OCI-LY7 (cell line): ENCODE results near the gene FBLN5. TPM values are rescaled to one million over a fixed set of nuclear protein-coding genes. Genes with fewer than 3 reads are reported as not detected.

Source experiments
- BruUV-seq: library from RNA; stranded (reverse); fragments of 400-500 nt; replicated peaks from 2 replicates; lab custom pipeline; 2021; lab: Mats Ljungman, UMichigan
- CTCF ChIA-PET: fragments of 300-600 bp; sonication (Branson Sonifier 250); formaldehyde crosslinking; loops from one replicate; lab custom pipeline; 2022; ENCODE audit warnings: antibody characterized with exemption; ENCODE audit not compliant: unreplicated experiment; lab: Charles Lee
- POLR2A ChIA-PET: fragments of 300-600 bp; sonication (Branson Sonifier 250); formaldehyde crosslinking; loops from one replicate; lab custom pipeline; 2022; ENCODE audit warnings: antibody characterized with exemption; lab: Charles Lee
- DNase-seq: peaks from one replicate; pipeline ENCODE4 v3.0.0-alpha.2; 2015; ENCODE audit warnings: low spot score
- H2AFZ ChIP-seq: fragments of 200-600 bp; sonication (generic), shearing (Covaris generic); 2 replicates; pipeline ENCODE4 v1.6.1; 2014; ENCODE audit warnings: mild to moderate bottlenecking, antibody characterized with exemption, low read length, moderate library complexity
- H3K27ac ChIP-seq: fragments of 200-600 bp; sonication (generic); 2 replicates; pipeline ENCODE4 v1.5.1; 2014; ENCODE audit warnings: mixed run types, low read depth, mild to moderate bottlenecking, moderate library complexity, low read length, inconsistent platforms; ENCODE audit not compliant: poor library complexity, severe bottlenecking
- H3K36me3 ChIP-seq: fragments of 200-600 bp; sonication (generic); 2 replicates; pipeline ENCODE4 v1.6.1; 2014; ENCODE audit warnings: mild to moderate bottlenecking, antibody characterized with exemption, low read length, moderate library complexity, mixed read lengths; ENCODE audit not compliant: insufficient read depth
- H3K4me1 ChIP-seq: fragments of 200-600 bp; sonication (generic); 2 replicates; pipeline ENCODE4 v1.5.1; 2014; ENCODE audit warnings: mild to moderate bottlenecking, low read length; ENCODE audit not compliant: insufficient read depth, poor library complexity, severe bottlenecking
- H3K4me2 ChIP-seq: fragments of 200-600 bp; sonication (generic); 2 replicates; pipeline ENCODE4 v1.6.1; 2014; ENCODE audit warnings: mild to moderate bottlenecking, low read length
- H3K4me3 ChIP-seq: fragments of 200-600 bp; sonication (generic); 2 replicates; pipeline ENCODE4 v1.5.1; 2014; ENCODE audit warnings: mild to moderate bottlenecking, low read depth, low read length; ENCODE audit not compliant: poor library complexity, severe bottlenecking
- H3K79me2 ChIP-seq: fragments of 200-600 bp; sonication (generic); 2 replicates; pipeline ENCODE4 v1.6.1; 2016; ENCODE audit warnings: low read depth, mild to moderate bottlenecking, low read length, moderate library complexity, mixed read lengths; ENCODE audit not compliant: insufficient read depth
- H3K9me2 ChIP-seq: fragments of 200-600 bp; sonication (generic); 2 replicates; pipeline ENCODE4 v1.6.1; 2016; ENCODE audit warnings: mild to moderate bottlenecking, low read length, mixed read lengths; ENCODE audit not compliant: insufficient read depth
- H3K9me3 ChIP-seq: fragments of 200-600 bp; sonication (generic); 2 replicates; pipeline ENCODE4 v1.6.1; 2014; ENCODE audit warnings: mild to moderate bottlenecking, mixed run types, low read length, mixed read lengths
- H4K20me1 ChIP-seq: fragments of 200-600 bp; sonication (generic); 2 replicates; pipeline ENCODE4 v1.6.1; 2014; ENCODE audit warnings: mild to moderate bottlenecking, antibody characterized with exemption, low read length, moderate library complexity, mixed read lengths; ENCODE audit not compliant: insufficient read depth
- CTCF ChIP-seq: fragments of 200-600 bp; sonication (generic); conservative IDR thresholded peaks from 2 replicates; pipeline ENCODE4 v1.5.1; 2014; ENCODE audit warnings: mild to moderate bottlenecking, antibody characterized with exemption, low read length, moderate library complexity, mixed read lengths
- EZH2phosphoT487 ChIP-seq: fragments of 200-600 bp; sonication (generic); IDR thresholded peaks from 2 replicates; pipeline ENCODE4 v1.6.1; 2018; ENCODE audit warnings: low read depth, borderline replicate concordance, mild to moderate bottlenecking, mixed run types, antibody characterized with exemption, low read length, moderate library complexity, mixed read lengths
- intact Hi-C: fragments of 100-400 bp; cut with micrococcal nuclease; formaldehyde crosslinking; loops from one replicate; pipeline ENCODE4 v1.10.0; 2022; ENCODE audit not compliant: unreplicated experiment
- total RNA-seq, 2 experiments: library from RNA; depleted of rRNA in 1 of 2; stranded (reverse); fragments of >200 nt in 1 of 2; shearing (Covaris generic) in 1 of 2; gene quantifications; 2 replicates each; pipeline ENCODE4 v1.2.3, GENCODE V29; 2014 to 2022

FBLN5 gene
- total RNA-seq, 2 experiments from 2014 or later, result 0.91 to 2.3 TPM

- no peak overlapping the region for H3K4me2 ChIP-seq
- no peaks in the 10 kb centered on the region for H3K79me2 ChIP-seq
- BruUV-seq, result no TSS peak
- CTCF ChIA-PET, result no interaction called here
- no peak overlapping the region for H3K4me3 ChIP-seq
- no peak for TF ChIP-seq CTCF
- TF ChIP-seq EZH2phosphoT487, result no peak
- no peaks in the 10 kb centered on the region for H4K20me1 ChIP-seq
- no peaks in the 10 kb centered on the region for H3K9me2 ChIP-seq
- H3K27ac ChIP-seq, result no peak overlapping the region
- H3K36me3 ChIP-seq, result no peaks in the 10 kb centered on the region
- intact Hi-C loops, result no loop called here
- DNase-seq, result no peak
- no peak overlapping the region for H2AFZ ChIP-seq
- no peaks in the 10 kb centered on the region for H3K9me3 ChIP-seq
- H3K4me1 ChIP-seq, result no peaks in the 10 kb centered on the region
- POLR2A ChIA-PET, result no interaction called here
These were observed 17.8 kb downstream of the FBLN5 start for GRCh38 chr14:91929700-91930099.

GRCh38 chr14:91927800-91928199 is 19.7 kb downstream of the FBLN5 start:
- intact Hi-C loops, result no loop called here
- H3K36me3 ChIP-seq, result no peaks in the 10 kb centered on the region
- H2AFZ ChIP-seq, result no peak overlapping the region
- H3K9me3 ChIP-seq, result no peaks in the 10 kb centered on the region
- no peaks in the 10 kb centered on the region for H4K20me1 ChIP-seq
- no TSS peak for BruUV-seq
- no peaks in the 10 kb centered on the region for H3K9me2 ChIP-seq
- CTCF ChIA-PET, result no interaction called here
- no peaks in the 10 kb centered on the region for H3K79me2 ChIP-seq
- no peak overlapping the region for H3K4me3 ChIP-seq
- H3K4me2 ChIP-seq, result no peak overlapping the region
- POLR2A ChIA-PET, result interaction anchor here (1.0 kb wide), 1 partner anchor 368 kb away, joined by 4 read pairs; no protein-coding TSS in a partner anchor
- DNase-seq, result no peak
- no peak for TF ChIP-seq EZH2phosphoT487
- TF ChIP-seq CTCF, result no peak
- H3K4me1 ChIP-seq, result no peaks in the 10 kb centered on the region
- H3K27ac ChIP-seq, result no peak overlapping the region

- no peaks in the 10 kb centered on the region for H3K79me2 ChIP-seq
- no peaks in the 10 kb centered on the region for H3K9me3 ChIP-seq
- no peak overlapping the region for H2AFZ ChIP-seq
- intact Hi-C loops, result no loop called here
- no peaks in the 10 kb centered on the region for H3K9me2 ChIP-seq
- no peak overlapping the region for H3K4me2 ChIP-seq
- CTCF ChIA-PET, result no interaction called here
- no peaks in the 10 kb centered on the region for H3K4me1 ChIP-seq
- H4K20me1 ChIP-seq, result no peaks in the 10 kb centered on the region
- POLR2A ChIA-PET, result interaction anchor here (1.0 kb wide), 1 partner anchor 368 kb away, joined by 4 read pairs; no protein-coding TSS in a partner anchor
- no peak for DNase-seq
- H3K27ac ChIP-seq, result no peak overlapping the region
- no peak for TF ChIP-seq CTCF
- TF ChIP-seq EZH2phosphoT487, result no peak
- BruUV-seq, result no TSS peak
- no peak overlapping the region for H3K4me3 ChIP-seq
- H3K36me3 ChIP-seq, result no peaks in the 10 kb centered on the region
These were observed 20.3 kb downstream of the FBLN5 start for GRCh38 chr14:91927191-91927590.
